HT-29 (cell line): ENCODE measurements around the gene MOSPD3. TPM values are rescaled to one million over a fixed set of nuclear protein-coding genes. Genes with fewer than 3 reads are reported as not detected.

ENCODE experiments used
- DNase-seq: peaks from one replicate; pipeline ENCODE4 v3.0.0-alpha.2; 2015; ENCODE audit warnings: low spot score
- total RNA-seq: library from RNA; depleted of rRNA; stranded (reverse); fragments of >200 nt; shearing (Covaris generic); gene quantifications from 2 replicates; pipeline ENCODE4 v1.2.3, GENCODE V29; 2014

Gene MOSPD3
- total RNA-seq, 1 experiment from 2014 or later = 18.4 TPM

DNA sequence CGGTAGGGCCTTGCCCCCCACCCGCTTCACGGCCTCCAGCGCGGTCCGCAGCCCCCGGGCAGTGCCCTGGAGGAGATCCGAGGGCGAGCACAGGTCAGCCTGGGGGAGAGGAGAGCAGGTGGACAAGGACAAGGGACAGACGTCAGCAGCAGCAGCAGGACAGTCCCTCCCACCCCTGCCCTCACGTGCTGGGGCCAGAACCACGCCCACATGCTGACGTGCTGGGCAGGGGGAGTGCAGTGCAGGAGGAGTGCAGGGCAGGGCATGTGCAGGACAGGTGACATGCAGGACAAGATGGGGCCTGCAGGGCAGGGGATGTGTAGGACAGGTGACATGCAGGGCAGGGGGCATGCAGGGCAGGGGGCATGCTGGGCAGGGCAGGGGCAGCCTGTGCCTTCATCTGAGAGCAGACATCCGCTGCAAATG lies 37.1 kb upstream of the MOSPD3 start:
- DNase-seq = no peak

- DNase-seq = no peak
Measured at GRCh38 chr7:100575746-100576383, 36.5 kb upstream of the MOSPD3 start.

DNA sequence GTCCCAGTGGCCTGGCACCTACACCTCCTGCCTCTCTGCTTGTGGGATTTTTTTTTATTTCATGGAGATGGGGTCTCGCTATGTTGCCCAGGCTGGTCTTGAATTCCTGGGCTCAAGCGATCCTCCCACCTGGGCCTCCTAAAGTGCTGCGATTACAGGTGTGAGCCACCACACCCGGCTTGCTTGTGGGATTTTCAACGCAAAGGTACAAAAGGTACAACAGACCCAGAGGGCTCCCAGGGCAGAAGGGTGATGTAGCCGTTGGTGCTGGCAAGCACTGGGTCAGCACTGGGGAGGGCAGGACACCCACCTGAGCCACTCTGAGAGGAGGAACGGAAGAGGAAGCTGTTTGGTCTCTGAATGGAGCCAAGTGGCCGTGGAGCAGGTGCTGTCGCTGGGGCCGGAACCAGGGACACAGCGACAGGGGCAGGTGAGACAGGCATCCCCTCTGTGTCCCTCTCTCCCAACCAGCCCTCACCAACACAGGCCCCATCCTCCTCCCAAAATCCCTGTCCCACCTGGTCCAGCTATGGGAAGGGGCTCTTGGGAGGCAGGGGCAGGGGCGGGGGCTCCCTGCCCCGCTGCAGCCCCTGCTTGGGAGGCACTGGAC lies 35.9 kb upstream of the MOSPD3 start:
- no peak for DNase-seq

GRCh38 chr7:100577103-100577502 lies 35.2 kb upstream of the MOSPD3 start:
- no peak for DNase-seq

DNA sequence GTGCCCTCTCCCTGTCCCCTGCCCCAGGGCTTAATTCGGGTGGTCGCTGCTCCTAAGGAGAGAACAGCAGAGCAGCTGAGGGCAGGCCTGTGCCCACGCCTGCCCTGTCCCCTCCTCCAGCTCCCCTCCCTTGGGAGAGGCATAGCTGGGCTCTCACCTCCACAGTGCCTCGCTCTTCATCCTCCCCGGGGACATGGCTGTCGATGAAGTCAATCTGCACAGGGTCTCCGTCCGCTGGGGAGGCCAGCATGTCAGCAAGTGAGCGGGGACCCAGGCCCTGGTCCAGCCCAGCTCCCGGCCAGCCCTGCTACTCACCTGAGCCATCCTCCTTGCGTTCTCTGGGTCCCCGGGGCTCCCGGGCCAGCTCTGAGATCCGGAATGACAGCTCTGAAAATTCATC lies 34.8 kb upstream of the MOSPD3 start:
- DNase-seq = no peak

GRCh38 chr7:100578246-100579183 lies 33.8 kb upstream of the MOSPD3 start:
- no peak for DNase-seq

DNA sequence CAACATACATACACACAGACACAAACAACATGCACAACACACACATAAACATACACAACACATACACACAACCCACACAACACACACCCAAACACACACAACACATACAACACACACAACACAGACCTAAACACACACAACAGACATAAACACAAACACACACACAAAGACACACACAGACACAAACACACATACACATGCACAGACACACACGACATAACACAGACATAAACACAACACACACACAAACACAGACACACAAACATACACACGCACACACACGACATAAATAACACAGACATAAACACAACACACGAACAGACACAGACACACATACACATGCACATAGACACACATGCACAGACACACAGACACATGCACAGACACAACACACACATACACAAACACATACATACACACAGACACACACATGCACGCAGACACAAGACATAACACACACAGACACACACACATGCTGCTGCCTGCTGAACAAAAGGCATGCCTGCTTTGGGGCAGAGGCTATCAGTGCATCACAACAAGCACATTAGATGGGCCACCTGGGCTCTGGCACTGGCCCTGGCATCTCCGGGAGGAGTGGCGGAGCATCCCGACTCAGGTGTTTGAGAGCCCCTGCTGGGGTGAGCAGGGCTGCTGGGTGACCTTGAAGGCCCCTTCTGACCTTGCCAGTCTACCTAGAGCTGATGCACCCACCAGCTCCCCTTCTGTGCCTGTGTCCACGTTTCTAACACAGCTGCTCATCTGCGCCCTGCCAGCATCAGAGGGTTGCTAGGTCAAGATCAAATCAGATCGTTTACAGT lies 31.7 kb upstream of the MOSPD3 start:
- DNase-seq = no peak

- DNase-seq = peak; percentile 83
Measured at GRCh38 chr7:100582041-100582579, 30.2 kb upstream of the MOSPD3 start.

DNA sequence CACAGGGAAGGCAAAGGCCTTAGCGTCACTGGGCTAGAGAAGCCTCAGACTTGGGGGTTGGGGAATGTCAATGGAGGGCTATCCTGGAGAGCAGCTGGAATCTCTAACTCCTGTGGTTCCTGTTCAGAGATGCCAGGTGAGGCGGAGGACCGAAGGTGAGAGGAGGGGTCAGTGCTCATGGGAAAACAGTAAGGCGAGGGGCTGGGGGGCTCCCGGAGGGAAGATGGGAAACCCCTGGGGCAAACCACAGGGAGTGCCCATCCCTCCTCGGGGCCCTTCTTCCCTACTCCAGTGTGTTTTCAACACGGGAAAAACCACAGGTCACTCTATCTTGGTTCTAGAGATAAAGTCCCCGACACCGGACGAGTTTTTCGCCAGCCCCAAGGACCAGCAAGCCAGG lies 29.7 kb upstream of the MOSPD3 start:
- DNase-seq = no peak

DNA sequence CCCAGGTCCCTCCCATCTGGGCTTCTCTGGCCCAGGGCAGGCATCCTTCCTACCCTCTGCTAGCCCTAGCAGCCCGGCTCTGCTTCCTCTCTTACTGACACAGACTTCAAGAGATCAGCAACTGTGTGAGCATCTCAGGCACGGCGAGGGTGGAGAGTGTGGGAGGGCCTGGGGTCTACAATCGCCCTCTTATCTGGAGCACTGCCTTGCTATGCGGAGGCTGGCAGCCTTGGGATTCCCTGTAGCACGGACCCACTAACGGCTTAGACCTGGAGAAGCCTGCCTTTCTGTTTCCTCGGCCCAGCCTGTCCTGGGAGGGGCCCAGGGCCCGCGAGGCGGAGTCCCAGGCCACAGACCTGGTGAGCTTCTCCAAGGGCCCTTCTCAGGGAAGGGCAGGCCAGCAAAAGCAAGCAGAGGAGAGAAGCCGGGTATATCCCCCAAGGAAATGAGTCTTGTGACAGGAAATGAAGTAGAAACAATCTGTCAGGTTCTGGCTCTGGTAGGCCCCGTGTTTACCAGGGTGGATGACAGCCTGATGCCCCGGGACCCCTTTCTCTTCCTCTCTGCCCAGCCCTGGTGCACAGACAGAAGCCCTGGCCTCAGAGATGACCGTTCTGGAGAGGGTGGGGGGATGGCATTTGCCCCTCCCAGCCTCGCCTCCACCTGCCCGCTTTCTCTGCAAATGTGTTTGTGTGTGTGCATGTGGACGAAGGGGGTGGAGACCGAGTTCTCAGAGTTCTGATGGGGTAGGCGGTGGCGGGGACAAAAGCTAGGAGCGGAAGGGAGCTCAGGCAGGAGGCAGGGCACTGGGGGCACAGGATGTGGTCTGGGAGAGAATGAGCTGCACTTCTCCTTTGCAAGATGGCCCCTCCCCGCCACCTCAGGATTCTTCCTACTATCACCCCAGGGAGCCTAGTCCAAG lies 28.9 kb upstream of the MOSPD3 start:
- peak; percentile 74 for DNase-seq

GRCh38 chr7:100584054-100584682 lies 28.2 kb upstream of the MOSPD3 start:
- no peak for DNase-seq

DNA sequence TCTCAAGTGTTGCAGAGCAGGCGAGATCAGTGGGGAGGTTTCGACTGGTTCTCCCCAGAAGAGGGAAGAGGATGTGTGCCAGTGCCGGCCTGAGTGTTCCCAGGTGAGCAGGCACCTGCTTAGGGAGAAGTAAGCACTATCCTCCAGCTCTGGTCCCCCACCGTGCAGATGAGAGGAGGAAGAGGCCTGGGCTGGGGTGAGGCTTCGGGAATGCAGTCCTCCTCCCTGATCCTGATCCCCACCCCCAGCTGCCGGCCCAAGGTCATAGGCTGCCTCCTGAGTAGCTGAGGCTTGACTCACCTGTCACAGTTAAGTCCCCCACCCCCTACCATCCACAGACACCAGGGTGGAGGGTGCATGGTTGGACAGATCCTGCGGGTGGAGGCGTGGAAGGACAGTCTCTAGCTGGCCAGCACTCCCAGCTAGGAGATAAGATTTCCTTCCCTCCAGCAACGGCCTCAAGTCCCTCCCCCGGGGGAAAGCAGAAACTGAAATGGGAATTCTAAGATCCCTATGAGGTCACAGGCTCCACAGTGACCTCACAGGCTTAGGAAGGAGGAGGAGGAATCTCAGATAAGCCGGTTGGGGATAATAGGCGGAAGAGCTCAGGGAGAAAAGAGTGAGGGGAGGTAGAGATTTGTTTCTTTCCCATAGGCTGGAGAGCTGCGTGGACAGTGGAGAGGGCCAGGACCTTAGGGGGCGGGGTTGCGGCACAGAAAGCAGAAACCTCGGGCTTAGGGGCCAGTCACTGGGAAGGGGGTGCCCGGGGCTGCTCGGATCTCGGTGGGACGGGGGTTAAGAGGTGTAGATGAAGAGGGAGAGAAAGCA lies 27.4 kb upstream of the MOSPD3 start:
- peak; percentile 83 for DNase-seq

GRCh38 chr7:100585511-100586265 lies 26.7 kb upstream of the MOSPD3 start, which contains the start of gene LRCH4:
Gene LRCH4, minus strand, starts transcription at chr7:100586129. Its CDS starts 29 bp downstream, at chr7:100586100.
- peak; percentile 85 for DNase-seq

DNA sequence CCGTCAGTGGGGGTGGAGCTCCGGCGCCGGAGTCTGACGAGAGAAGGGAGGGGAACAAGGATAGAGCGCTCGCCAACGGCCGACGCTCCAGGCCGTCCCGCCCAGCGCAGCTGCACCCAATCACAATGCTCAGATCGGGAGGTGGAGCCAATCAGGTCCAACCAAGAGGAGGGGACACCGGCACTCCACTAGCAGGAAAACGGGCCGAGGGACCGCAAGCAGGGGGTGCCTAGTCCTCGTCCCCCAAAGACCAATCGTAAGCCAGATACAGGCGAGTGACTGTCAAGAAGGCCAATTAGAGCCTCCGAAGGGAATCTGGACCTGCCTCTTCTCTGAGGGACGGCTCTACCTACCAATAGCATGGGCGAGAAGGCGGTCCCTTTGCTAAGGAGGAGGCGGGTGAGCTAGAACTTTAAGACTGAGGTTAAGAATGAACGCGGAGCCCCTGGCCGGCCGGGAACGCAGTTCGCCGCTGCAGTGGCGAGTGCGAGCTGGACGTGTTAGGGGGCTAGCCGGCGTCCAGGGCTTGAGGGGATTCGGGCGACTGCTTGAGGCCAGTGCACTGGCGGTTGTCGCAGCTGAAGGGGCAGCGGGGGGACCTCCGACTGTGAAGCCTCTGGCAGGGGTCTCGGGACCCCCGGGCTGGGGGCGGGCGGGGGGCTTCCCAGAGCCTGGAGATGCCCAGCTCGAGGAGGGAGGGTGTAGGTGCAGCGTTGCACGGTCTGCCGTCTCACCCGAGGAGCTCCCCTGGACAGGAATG lies 25.9 kb upstream of the MOSPD3 start, which contains the start of gene FBXO24:
Gene FBXO24 (plus strand): TSS at position 63 of the 760 bp plus-strand sequence. CDS start 298 bp downstream, at position 361.
- DNase-seq = peak; percentile 100

DNA sequence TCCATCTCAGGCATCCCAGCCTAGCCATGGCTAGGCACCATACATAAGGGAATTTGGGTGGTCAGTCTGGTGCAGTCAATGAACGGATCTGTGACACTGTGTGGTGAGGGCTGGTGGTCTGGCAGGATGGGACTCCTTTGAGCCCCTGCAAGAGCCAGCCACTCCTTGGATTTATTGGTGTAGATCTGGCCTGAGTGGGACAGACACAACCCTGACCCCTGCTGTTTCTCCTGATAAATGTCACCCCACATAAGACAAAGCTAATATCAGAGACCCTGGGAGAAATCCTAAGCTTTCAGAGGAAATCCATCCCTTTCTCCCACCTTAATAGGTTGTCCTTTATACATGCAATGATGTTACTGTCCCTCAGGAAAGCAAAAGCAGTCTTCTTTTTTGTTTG lies 23.9 kb upstream of the MOSPD3 start:
- no peak for DNase-seq

GRCh38 chr7:100589341-100589947 lies 22.9 kb upstream of the MOSPD3 start:
- no peak for DNase-seq
